ENCODE data around the gene AGBL1.

The AGBL1 gene

DNA sequence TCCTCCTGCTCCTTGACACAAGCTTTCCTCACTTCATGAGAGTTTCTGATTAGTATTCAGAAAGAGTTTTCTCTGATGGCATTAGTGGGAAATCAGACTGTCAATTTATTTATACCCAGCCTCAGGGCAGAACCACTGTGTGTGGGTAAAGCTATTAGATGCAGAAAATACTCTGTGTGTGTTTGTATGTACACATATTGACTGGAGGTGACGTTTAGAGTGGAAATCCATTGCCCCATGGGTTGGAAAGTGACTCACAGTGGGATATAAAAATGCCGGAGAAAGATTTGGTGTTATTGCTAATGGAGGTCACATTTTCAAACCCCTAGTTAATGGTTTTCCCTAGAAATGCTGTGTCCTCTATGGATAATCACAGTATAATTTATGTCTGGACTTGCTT, 577.6 kb downstream of the AGBL1 start:
- DNase-seq: no peak

DNA sequence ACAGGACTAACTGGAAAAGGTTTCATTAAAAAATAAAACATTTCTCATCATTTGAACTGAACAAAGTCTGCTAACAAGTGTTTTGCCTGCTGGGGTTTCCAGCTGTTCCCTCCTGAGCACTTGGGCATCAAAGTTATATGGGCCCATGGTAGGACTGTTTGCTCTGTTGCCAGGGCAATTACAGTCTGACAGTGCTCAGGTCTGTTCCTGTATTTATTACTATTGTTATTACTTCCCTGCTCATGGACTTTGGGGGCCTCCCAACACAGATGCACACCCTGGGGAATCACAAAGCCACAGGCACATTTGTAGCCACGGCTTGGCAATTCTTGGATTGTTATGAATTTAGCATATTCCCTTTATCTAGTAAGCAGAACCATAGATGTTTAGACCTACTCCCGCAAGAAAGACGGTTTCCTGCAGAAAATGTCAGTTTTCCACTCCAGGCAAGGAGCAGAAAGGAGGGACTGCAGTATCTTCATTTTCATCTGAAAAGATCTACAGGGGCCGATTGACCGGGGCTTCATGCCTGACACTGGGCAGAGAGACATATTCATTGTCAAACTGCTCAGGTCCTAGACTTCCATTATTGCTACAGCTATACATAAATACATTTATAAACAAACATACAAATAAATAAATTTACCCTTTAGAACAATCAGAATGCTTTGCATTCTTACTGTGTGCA, 580.2 kb downstream of the AGBL1 start:
- no peak for DNase-seq

DNA sequence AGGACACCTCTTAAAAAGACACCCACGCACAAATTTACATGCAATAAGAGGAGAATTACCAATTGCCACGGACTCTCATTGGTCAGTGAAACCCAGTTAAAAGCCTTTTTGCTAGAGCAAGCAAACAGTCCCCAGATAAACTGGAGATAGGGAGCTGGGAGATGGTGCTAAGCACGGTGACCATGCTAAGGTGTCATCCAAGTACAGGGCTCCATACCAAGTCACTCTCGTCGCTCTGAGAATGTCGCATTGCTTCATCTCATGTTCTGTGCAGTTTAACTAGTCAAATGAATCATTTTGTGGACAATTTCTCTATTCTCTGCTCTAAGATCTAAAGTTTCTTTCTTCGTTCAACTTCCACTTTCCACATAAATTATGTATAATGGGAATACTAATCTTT, 581.9 kb downstream of the AGBL1 start:
- DNase-seq: no peak

DNA sequence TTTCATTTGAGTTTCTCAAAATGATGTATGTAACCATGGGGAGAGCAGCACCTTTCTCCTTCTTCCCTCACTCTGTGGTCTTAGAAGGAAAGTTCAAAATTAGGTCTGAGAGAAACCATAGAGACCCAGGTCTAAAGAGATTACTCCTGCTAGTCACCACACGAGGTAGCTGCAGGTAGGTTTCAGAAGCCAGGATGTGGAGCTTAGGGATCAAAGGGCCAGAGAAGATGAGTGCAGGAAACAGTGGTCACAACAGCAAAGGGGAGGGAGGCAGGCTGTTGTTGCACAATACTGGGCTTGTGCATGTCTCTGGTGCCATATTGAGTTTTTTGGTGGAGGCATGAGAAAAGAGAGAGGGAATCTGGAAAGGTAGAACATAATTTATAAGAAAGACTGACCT, 583.6 kb downstream of the AGBL1 start:
- DNase-seq: no peak

DNA sequence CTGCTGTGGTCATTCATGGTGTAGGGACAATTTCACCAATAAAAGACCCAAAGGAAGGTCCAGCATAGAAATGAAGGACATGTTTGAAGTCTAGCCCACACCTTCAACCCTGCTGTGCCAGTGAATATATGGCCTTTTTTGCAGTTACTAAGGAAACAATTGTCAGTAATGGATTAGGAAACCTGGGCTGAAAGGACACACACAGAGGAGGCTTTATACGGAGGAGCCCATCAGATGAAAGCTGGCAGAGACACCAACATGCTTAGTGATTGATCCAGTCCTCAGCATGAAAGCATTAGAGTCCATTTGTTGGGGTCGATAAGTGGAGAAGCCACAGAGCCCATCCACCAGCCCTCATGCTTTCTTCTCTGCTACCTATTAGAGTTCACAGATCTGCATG, 584.3 kb downstream of the AGBL1 start:
- DNase-seq: no peak

DNA sequence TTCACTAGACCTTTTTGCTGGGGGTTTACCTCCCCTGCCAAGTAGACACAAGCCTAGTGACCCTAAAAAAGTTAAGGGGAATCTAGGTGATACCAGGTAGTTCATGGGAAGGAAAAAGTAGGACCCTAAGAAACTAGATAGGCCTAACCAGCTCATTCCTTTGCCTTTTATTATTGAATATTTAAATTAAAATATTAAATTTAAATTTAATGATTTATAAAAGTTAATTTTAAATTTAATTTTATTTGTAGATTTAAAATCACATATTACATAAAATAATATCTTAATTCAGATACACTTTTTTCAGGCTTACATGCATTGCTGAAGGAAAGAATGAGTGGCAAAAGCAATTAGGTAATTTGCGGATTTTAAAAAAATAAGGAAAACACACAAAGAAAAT, 584.9 kb downstream of the AGBL1 start:
- DNase-seq: no peak

DNA sequence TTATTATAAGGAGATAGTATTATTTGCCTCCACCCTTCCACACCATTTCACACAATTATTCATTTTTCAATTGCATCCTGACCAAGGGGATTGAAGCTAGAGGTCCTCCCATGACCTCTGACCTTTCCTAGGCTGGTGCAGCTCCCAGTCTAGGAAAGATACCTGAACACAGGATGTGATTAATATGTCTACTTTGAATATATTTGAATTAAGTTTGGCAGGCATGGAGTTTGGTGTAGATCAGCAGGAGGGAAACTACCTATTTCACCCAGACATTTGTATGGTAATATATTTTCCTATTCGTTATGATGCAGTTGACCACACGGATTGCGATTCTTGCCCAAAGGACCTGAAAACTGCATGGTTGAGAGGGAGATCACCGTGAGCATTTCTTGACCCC, 596.3 kb downstream of the AGBL1 start:
- DNase-seq: no peak

DNA sequence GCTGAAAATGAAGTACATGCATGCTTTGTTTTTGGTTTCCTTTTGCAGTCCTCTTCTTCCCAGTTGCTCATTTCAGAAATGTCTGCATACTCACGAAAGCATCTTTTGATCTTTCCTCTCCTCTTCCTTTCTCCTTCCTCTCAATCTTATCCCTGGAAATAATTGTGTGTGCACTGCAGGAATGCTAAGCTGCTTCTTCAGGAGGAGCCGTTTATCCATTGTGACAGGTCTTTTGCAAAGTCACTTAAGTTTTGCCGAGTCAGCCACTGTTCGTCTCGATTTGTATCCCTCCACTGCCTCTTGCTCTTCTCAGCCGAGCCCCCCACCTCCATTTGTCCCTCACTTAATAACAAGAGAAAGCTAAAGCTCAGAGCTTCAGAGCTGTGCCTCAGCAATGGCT, 597.6 kb downstream of the AGBL1 start:
- DNase-seq: no peak

DNA sequence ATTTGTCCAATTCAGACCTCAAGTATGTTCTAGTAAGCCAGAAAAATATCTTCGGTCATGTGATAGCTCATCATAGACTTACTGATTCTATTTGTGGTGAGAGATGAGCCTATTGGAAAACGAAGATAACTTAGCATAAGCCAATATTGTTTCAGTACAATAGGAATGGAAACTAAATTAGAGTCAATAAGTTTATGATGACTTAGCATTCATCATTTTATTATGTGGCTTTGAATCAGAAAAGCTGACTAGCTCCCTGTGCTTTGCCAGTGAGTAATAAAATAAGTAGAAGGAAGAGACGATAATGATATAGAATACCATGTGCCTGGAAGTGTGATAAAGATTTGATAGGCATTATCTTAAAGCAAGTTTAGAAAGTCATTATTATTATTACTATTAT, 605.6 kb downstream of the AGBL1 start:
- no peak for DNase-seq

DNA sequence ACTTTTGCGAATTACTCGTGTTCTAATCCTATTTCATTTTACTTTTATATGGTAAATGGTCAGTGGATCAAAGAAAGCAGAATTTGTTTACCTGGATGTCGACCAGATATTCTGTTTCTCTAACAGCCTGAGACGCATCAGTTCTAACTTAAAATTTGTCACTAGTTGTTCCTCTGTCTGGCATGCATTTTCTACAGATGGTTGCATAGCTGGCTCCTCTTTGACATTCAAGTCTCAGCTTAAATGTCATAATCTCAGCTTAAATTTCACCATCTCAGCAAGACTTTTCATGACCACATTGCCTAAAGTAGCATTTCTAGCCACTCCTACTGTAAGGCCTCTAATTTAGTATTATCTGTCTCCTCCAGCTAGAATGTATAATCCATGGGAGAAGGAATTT, 609.3 kb downstream of the AGBL1 start:
- no peak for DNase-seq

DNA sequence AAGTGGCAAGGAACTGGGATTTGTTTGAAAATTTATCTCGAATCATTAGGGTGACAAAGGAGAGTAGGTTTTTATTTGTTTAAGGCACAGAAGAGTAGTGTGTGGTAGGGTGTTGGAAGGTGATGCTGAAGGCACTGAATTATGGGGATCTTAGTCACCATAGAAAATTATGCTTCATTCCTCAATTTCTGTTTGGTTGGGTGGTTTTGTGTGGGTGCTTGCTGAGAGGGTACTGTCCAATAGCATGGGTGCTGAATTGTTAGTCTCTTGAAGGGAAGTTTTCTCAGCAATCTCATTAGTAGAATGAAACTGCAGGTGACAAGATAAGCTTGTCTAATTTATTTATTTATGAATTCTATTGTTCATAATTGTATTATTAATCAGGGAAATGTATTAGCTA, 610.9 kb downstream of the AGBL1 start:
- DNase-seq: no peak

DNA sequence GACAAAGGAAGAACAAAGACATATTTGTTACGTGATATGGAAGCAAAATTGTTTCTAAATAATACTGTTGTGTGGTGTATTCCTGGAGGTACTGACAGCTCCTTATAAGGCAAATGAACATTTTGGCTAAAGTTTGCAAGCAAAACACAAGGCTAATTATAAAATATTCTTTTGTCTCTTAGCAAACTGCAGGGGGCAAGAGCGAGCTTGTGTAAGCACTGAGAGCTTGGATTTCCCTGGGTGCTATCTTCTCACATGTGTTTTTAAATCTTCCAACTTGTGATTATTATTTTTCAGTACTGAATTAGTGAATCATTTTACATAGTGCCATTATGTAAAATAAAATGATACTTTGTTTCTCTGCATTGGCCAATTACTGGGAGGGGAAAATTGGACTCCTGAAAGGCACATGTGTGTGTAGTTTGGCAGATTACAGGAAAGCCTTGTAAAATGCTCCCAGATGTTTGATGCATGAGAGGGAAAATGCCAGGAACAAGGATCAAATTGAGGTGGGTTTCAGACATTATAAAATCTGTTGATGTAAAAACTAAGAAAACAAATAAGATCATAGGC, 611.5 kb downstream of the AGBL1 start:
- DNase-seq: peak; percentile 9

DNA sequence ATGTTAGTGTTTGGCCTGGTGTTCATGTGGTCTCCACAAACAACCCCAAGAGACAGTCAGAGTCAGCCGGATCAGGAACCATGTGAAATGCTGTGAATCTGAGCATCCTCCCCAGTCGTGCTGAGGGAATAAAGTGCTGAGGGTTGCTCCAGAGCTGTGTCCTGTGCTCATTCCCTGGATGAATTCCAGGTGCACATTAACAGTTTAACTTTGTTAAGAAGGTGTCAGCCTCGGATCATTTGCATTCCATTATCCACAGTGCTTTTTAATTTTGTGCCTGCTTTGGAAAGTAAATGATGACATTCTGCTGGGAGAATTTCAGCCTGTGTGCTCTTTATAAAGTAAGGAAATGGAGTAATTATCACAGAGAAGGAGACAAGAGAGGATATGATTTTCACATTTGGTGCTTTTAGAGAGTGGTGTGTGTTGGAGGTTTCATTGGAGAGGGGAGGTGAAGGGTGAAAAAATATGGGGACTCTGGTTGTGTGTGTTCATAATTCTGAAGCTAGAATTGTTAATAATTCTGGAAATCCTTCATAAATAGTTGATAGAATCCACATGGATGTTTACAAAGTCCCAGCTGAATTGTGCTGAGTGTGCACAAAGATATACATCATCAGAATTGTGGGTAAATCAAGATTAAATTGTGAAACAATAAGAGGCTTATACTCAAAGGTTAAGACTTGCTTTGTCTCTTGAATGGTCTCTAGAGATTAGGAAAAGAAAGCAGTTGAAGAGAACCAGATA, 621.4 kb downstream of the AGBL1 start:
- no peak for DNase-seq

DNA sequence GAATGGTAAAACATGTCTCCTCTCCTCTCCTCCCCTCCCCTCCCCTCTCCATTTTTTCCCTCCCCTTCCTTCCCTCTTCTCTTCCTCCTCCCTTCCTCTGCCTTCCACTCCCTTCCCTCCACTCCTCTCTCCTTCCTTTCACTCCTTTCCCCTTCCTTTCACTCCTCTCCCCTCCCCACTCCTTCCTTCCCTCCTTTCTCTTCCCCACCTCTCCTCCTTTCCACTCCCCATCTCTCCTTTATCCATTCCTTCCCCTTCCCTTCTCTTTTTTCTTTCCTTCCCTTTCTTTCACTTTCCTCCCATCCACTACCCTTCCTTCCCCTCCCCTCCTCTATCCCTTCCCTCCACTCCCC, 621.9 kb downstream of the AGBL1 start:
- no peak for DNase-seq

DNA sequence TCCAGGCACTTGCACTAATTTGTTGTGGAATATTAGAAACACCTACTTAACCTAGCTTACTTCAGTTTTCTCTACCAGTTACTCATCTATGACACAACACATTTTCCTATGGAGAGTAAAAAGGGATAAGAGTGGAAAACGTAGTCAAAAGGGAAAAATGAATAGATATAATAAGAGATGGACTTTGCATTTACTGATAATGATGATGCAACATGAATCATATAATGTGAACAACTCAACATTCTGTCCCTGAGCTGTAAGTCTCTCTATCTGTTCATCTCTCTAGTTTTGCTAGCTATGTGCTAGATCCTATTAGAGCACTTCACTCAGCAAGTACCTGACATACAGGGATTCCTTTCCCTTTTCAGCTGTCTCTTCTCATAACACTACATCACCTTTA, 627.1 kb downstream of the AGBL1 start:
- DNase-seq: no peak

DNA sequence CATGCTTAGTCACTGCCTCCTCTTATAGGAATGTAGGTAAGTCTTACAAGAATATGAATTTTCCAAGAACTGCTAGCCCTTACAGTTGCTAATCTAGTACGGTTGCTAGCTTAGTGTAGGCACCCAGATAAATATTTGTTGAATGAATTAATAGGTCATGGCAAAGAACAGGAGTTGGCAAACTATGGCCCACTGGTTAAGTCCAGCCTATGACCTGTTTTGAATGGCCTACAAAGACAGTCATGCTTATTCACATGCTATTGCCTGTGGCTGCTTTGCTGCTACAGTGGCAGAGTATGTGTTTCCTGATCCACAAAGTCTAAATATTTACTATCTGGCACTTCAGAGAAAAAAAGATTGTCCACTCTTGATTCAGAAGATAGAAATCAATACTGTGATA, 631.8 kb downstream of the AGBL1 start:
- DNase-seq: no peak

DNA sequence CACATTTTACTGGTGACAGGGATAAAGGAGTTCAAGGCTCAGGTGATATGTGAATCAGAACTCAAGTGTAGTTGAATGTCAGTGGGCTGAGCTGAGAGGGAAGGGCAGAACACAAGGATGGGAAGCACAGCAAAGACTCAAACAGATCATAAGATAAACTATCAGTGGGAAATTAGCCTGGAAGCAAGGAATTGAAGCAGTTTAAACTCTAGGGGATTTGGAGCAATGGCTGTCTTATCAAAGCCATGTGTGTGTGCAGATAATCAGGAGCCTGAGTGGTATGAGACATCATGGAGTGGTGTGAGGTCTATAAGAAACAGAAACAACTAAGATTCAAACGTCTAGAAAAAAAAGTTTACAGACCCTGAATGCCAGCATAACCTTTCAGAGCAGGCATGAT, 634.6 kb downstream of the AGBL1 start:
- no peak for DNase-seq

DNA sequence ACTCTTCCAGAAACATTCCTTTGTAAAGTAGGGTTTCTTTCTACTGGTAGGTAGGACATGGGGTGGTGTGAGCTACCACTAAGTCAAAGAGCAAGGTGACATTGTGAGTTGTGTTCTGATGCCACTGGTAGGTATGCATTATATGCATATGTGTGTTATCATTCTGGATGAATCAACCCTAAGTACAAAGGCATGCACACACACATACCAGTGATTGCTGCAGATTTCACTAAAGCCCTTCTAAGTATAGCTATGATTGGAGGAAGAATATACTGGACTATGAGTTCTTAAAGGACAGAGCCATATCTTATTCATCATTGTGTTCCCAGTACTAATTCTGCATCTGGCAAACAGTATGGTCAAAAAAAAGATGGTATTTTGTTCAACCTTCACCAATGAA, 646.0 kb downstream of the AGBL1 start:
- DNase-seq: no peak

DNA sequence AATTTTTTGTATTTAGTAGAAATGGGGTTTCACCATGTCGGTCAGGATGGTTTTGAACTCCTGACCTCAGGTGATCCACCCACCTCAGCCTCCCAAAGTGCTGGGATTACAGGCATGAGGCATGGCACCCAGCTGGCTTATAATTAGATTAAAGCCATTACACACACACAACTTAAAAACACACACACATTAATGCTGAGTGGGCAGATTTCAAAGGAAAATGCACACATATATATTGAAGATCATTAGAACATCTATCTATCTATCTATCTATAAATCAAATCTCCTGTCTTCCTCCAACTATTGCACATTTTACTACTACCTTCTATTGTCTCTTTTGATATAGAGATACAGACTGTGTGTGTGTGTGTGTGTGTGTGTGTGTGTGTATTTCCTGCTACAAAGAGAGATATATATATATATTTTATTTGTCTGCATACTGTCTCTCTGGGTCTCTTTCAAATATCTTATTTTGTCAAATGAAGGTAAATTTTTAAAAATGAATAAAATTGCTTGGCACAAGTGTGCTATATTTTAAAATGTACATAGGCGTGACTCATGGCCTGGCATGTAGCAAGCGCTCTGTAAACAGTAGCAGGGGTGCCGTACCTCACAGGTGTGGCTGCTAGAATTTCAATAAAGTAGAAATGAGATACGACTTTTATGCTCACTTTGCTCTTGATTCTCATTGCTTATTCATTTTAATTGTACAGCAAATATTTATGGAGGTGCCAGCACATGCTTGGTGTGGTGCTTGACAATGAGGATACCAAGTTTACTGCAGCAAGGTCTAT, 655.8 kb downstream of the AGBL1 start:
- DNase-seq: no peak

DNA sequence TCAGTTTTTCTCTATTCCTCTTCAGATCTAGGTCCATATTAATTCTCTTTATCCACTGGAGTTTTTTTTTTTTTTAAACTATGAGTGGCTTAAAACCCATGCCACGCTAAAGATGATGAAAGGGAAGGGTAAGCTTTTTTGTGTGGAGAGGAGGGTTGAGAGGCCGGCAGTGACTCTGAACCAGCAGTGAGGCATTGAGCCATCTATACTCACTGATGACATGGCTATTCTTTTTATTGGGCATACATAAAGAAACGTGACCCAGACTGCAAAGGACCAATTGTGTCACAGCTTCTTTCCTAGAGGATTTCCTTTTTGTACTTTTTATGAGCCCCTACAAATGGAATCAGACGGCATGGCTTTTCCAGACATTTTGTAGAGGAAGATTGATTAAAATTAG, 662.2 kb downstream of the AGBL1 start:
- DNase-seq: no peak

DNA sequence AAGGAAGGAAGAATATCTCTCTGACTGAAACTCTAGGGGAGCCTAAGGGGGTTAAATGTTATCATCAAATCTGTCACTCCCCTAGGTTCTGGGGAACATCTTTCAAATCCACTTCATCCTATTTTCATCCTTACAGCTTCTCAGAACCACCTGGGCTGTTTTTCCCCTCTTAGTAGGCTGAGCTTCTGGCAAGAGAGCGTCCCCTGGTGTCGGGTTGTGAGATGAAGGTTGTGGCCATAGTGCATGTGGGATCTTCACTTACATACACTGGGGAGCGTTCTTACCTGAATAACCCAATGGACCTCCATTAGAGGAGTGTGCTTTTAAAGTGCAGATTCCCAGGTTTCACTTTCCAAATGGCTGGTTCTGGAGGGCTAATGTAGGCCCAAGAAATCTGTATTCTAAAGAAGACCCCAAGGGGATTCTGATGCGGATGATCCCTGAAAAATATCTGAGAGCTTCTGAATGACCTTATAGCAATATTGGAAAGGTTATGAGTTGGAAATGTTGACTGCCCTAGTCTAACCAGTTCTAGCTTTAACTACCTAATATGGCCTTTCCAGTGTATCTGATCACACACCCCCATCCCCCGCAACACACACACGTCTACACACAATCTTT, 663.7 kb downstream of the AGBL1 start:
- DNase-seq: no peak

DNA sequence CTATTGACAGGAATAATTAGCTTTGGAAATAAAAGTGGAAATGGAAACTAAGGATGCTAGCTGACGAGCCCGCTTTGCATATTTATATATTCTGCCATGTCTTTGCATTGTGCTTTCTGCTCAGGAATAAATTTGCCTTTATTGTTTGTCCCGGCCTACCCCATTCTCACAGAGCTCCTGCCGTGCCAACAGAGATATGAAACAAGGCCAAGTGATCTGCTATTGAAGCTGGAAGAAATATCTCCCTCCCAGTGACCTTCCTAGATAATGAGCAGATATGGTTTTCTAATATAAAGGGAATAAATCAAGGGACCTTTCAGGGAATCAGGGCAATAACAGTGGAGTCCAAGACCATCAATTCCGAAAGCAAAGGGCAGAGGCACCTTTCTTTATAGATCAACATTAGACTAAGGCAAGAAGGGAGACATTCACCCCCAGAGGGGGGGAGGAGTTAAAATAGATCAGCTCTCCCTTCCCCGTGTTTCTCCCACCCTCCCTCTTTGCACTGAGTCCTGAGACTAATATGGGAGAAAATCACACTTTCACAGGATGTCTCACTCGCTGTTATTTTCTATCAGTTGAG, 664.6 kb downstream of the AGBL1 start:
- no peak for DNase-seq

DNA sequence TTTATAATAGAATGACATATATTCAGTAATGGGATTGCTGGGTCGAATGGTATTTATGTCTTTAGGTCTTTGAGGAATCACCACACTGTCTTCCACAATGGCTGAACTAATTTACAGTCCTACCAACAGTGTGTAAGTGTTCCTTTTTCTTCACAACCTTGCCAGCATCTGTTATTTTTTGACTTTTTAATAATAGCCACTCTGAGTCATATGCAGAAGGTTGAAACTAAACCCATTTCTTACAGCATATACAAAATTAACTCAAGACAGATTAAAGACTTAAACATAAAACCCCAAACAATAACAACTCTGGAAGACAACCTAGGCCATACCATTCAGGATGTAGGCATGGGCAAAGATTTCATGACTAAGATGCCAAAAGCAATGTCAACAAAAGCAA, 671.4 kb downstream of the AGBL1 start:
- DNase-seq: no peak

Data from NCI-H2171 (cell line).